Suprapubic skin (tissue), 4 donors: ENCODE data around the gene EFTUD2. TPM values are rescaled to one million over a fixed set of nuclear protein-coding genes. Genes with fewer than 3 reads are reported as not detected.

Experiments used
- DNase-seq, 2 donors: peaks; one replicate each; pipeline ENCODE4 v3.0.0-alpha.2; 2019; ENCODE audit warnings: low spot score in 2 of 2
- H3K27ac ChIP-seq: fragments of 200-600 bp; sonication (generic); one replicate; pipeline ENCODE4 v1.5.1; 2019
- H3K27me3 ChIP-seq: fragments of 200-600 bp; sonication (generic); one replicate; pipeline ENCODE4 v1.5.1; 2019
- H3K36me3 ChIP-seq: fragments of 200-600 bp; sonication (generic); one replicate; pipeline ENCODE4 v1.5.1; 2019
- H3K4me1 ChIP-seq: fragments of 200-600 bp; sonication (generic); one replicate; pipeline ENCODE4 v1.5.1; 2019
- H3K4me3 ChIP-seq: fragments of 200-600 bp; sonication (generic); one replicate; pipeline ENCODE4 v1.5.1; 2019; ENCODE audit warnings: mild to moderate bottlenecking
- H3K9me3 ChIP-seq: fragments of 200-600 bp; sonication (generic); one replicate; pipeline ENCODE4 v1.5.1; 2019
- CTCF ChIP-seq, 2 donors: fragments of 200-600 bp in 1 of 2; fragments of 450-650 bp in 1 of 2; sonication (generic) in 1 of 2; IDR thresholded peaks; one replicate each; pipeline ENCODE4 v1.5.1; 2016 to 2019; ENCODE audit warnings: antibody characterized with exemption in 2 of 2, mild to moderate bottlenecking in 1 of 2, moderate library complexity in 1 of 2
- EP300 ChIP-seq: sonication (generic); formaldehyde crosslinking; IDR thresholded peaks from one replicate; pipeline ENCODE4 v1.6.1; 2017; ENCODE audit warnings: antibody characterized with exemption
- POLR2A ChIP-seq, 2 donors: fragments of 450-650 bp; IDR thresholded peaks; one replicate each; pipeline ENCODE4 v1.6.1; 2017; ENCODE audit warnings: antibody characterized with exemption in 2 of 2, mild to moderate bottlenecking in 2 of 2, moderate library complexity in 2 of 2
- POLR2AphosphoS5 ChIP-seq, 3 donors: sonication (generic); formaldehyde crosslinking; IDR thresholded peaks; one replicate each; pipeline ENCODE4 v1.6.1; 2017; ENCODE audit warnings: antibody characterized with exemption in 3 of 3
- WGBS: methylation state at CpG from one replicate; pipeline ENCODE4 v1.1.5; 2018; 5-methylcytosine and 5-hydroxymethylcytosine counted together
- total RNA-seq, 4 donors: library from RNA; depleted of rRNA; stranded (reverse); fragments of >200 nt; gene quantifications; one replicate each; pipeline ENCODE4 v1.1.0, GENCODE V29; 2016

Gene EFTUD2
- total RNA-seq, 4 donors from 2014 or later, result 46.6 to 114 (median 94.7) TPM

- TF ChIP-seq CTCF (IDR thresholded peaks at IDR 0.05) (no peak), EP300 (no peak), POLR2AphosphoS5 (IDR thresholded peaks at IDR 0.05) (no peak)
- H3K27me3 ChIP-seq, result no peaks in the 10 kb centered on the region
- no peak overlapping the region for H3K27ac ChIP-seq
- no peak overlapping the region for H3K4me3 ChIP-seq
- peaks cover 26% of the 10 kb centered on the region for H3K4me1 ChIP-seq
- no peaks in the 10 kb centered on the region for H3K36me3 ChIP-seq
- 73% methylated on average over 7 of the region's 8 CpGs for WGBS
- no peaks in the 10 kb centered on the region for H3K9me3 ChIP-seq
- peak in 1 of 2 donors; percentile 58 for DNase-seq
Measured at GRCh38 chr17:44903012-44903685, 3.9 kb upstream of the EFTUD2 start.

GRCh38 chr17:44902135-44902760 lies 3.0 kb upstream of the EFTUD2 start:
- H3K27me3 ChIP-seq, result no peaks in the 10 kb centered on the region
- H3K4me3 ChIP-seq, result no peak overlapping the region
- no peak for TF ChIP-seq POLR2A (IDR thresholded peaks at IDR 0.05)
- no peak for TF ChIP-seq CTCF (IDR thresholded peaks at IDR 0.05)
- no peak for TF ChIP-seq POLR2AphosphoS5 (IDR thresholded peaks at IDR 0.05)
- peaks cover 35% of the 10 kb centered on the region for H3K4me1 ChIP-seq
- WGBS, result 98% methylated on average over 16 of the region's 17 CpGs
- H3K36me3 ChIP-seq, result no peaks in the 10 kb centered on the region
- H3K27ac ChIP-seq, result no peak overlapping the region
- no peaks in the 10 kb centered on the region for H3K9me3 ChIP-seq
- DNase-seq, result peak in 1 of 2 donors; percentile 49

DNA sequence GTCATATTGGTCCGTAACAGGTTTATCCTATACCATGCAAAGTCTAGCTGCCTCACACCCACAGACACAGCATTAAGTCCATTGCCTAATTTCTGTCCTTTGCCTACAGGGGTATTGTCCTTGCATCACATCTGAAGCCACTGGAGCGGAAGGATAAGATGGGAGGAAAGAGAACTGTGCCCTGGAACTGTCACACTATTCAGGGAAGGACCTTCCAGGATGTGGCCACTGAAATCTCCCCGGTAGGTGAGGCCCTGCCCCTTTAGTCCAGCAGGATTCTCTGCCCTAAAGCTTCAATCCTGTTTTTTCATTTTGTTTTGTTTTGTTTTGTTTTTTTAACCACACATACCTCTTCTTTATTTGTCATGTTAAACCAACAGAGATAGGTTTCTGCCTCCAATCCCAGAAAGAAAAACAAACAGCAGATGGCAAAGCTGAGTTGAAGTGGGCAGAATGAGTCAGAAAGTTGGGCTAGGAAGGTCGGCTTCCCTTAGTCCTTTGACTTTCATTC lies 2.2 kb upstream of the EFTUD2 start:
- no peak overlapping the region for H3K4me3 ChIP-seq
- DNase-seq, result peak in 1 of 2 donors; percentile 20
- H3K9me3 ChIP-seq, result no peaks in the 10 kb centered on the region
- H3K27me3 ChIP-seq, result no peaks in the 10 kb centered on the region
- H3K36me3 ChIP-seq, result no peaks in the 10 kb centered on the region
- WGBS, result 70% methylated on average over 4 of the region's 4 CpGs
- H3K4me1 ChIP-seq, result peaks cover 37% of the 10 kb centered on the region
- TF ChIP-seq POLR2AphosphoS5 (IDR thresholded peaks at IDR 0.05) (no peak), CTCF (IDR thresholded peaks at IDR 0.05) (no peak), POLR2A (IDR thresholded peaks at IDR 0.05) (no peak), EP300 (no peak)
- no peak overlapping the region for H3K27ac ChIP-seq

DNA sequence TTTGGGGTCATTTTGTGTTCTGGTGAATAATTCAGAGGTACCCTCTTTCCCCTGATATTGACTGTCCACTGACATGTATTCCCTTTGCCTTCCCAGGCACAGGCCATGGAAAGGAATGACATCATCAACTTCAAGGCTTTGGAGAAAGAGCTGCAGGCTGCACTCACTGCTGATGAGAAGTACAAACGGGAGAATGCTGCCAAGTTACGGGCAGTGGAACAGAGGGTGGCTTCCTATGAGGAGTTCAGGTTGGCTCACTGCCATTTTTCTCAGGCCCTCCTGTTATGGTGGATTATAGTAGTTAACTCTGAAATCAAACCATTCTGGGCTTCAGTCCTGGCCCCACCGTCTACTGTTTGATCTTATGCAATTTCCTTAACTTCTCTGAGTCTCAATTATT lies 1.6 kb upstream of the EFTUD2 start:
- Histone ChIP-seq H3K9me3 (no peaks in the 10 kb centered on the region), H3K4me1 (peaks cover 33% of the 10 kb centered on the region), H3K27me3 (no peaks in the 10 kb centered on the region), H3K4me3 (no peak overlapping the region), H3K27ac (no peak overlapping the region), H3K36me3 (no peaks in the 10 kb centered on the region)
- TF ChIP-seq POLR2A (IDR thresholded peaks at IDR 0.05) (no peak), POLR2AphosphoS5 (IDR thresholded peaks at IDR 0.05) (peak in 1 of 3 donors; percentile 17)
- 19% methylated on average over 3 of the region's 3 CpGs for WGBS
- DNase-seq, result peak in 1 of 2 donors; percentile 66

DNA sequence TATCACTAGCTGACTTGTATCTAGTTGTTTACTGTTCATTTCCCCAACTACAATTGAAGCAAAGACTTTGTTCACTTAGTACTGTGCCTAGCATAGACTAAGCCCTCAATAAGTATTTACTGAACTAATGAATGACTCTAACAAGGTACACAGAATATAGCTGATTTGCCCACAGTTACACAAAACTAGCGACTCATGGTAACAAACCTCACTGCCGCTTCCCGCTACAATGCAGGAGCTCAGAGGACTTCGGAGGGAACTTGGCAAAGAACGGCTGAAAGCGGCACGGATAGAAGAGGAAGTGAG lies 524 bp downstream of the EFTUD2 start:
- Histone ChIP-seq H3K4me3 (peak overlapping the region; percentile 70), H3K9me3 (no peaks in the 10 kb centered on the region), H3K27me3 (no peaks in the 10 kb centered on the region), H3K36me3 (peaks cover 7% of the 10 kb centered on the region), H3K27ac (peak overlapping the region; percentile 95), H3K4me1 (peaks cover 33% of the 10 kb centered on the region)
- WGBS, result 0% methylated on average over 7 of the region's 7 CpGs
- no peak for TF ChIP-seq POLR2A (IDR thresholded peaks at IDR 0.05)
- TF ChIP-seq EP300, result no peak
- TF ChIP-seq CTCF (IDR thresholded peaks at IDR 0.05), result no peak
- TF ChIP-seq POLR2AphosphoS5 (IDR thresholded peaks at IDR 0.05), result no peak
- DNase-seq, result no peak
